NOMO-1 (cell line): ENCODE results near the gene SOBP.
A peak's percentile ranks its signal among the peaks of the same experiment; 100 is the strongest.

Source experiments
- DNase-seq, 2 experiments: peaks; one replicate each; lab custom pipeline; 2025; ENCODE audit not compliant: unreplicated experiment in 2 of 2; lab: John Stamatoyannopoulos, UW

SOBP gene

DNA sequence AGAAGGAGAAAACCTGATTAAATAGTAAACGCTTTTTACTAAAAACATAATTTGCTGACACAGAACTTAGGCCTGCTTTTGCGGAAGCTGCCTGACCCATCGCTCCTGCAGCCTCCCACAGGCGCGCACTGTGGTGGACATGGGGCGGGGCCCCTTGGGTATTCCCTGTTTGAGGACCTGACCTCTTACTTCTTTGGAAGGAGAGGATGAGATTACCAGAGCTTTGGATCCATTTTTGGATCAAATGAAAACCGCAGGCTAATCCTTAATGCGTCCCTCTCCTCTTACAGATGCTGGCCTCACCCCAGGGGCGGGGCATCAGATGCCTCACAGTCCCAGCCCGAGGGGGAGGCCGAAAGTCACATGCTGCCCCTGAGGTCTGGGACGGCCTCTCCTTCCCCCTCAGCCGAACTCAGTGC, 183.2 kb downstream of the SOBP start:
- DNase-seq: no peak

DNA sequence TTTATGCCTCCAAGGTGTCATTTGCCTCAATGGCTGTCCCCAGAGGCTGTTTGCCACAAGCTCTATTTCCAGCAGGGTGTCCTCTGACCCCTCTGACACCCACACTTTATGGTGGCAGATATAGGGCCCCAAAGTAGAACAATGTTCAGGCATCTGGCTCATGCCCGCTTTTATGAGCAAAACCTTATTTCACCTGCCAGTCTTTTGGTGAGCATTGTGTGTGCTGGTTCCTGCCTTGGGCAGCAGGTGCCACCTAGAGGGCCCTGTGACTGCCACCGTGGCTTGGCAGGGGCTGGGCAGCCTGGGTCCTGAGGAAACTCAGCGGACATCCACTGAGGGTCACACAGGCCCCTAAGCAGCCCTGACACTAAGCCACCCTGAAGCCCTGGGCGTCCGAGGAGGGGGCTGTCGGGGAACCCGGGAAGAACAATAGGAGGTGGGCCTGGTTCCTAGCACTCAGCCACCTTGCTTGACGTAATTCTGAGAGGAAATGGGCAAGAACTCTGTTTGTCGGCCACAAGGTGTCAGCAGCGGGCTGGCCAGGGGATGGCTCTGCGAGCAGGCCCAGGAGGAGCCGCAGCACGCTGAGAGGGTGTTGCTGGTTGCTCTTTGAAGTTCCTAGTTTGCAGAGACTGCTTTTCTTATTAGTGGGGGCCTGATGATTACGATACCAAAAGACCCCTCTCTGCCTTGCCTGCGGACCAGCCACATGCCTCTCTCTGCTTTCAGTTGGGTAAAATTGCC, 185.2 kb downstream of the SOBP start:
- peak; percentile 83 to 87 for DNase-seq

DNA sequence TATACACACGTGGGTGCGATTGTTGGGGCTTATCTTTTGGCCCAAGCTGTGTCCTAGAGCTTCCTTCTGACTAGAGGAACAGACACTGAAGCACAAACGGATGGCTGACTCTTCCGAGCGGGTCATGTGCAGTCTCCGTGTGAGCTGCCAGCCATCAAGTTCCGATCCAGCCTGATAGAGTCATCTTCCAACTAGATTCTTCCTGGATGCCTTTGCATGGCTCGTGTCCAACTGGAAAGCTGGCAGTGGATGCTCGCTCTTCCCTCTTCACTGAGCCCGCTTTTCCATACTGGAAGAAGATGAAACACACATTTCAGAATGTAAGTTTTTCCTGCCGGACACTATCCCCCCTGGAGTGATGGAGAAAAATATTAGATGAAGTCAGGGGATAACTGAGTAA, 186.1 kb downstream of the SOBP start:
- DNase-seq: no peak

DNA sequence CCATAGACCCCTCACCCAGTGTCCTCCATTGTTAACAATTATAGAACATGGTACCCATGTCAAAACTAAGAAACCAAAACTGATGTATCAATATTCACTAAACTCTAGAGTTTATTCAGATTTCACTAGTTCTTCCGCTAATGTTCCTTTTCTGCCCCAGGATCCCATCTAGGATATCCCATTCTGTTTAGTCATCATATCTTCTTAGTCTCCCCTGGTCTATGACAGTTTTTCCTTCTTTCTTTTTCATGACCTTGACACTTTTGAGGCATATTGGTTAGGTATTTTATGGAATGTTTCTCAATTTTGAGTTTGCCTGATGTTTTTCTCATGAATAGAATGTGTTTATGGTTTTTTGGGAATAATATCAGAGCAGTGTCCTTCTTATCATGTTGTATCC, 187.5 kb downstream of the SOBP start:
- no peak for DNase-seq

DNA sequence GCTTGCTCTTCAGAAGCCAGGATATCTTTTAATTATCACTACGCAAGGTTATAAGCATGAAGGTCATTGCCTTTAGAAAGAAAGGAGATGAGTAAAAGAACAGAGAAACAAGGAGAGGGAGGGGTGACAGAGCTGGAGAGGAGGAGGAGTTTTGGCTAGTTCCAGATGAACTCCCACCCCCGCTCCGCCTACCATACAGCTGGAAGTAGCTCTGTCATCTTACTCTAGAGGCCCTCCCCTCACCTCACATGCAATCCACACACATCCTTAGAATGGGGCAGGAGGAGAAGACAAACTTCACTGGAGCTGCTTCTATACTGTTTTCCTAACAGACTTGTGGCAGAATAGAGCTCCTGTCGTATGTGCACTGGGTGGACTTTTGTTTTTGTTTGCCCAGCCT, 189.5 kb downstream of the SOBP start:
- no peak for DNase-seq

DNA sequence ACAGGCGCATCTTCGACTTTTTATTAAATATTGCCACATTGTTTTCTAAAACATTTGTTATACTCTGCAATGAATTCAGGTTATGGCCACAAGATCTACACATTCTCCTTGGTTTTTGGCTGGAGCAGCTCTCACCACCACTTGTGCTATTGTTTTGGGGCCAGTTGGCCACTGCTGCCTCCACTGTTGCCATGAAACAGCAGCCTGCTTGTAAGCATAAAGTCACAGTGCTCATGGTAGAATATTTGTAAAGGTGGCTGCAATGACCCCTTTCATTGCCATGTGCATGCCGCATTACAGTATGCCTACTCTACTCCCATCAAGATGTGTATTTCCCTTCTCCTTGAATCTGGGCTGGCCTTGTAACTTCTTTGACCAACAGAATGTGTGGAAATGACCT, 192.8 kb downstream of the SOBP start:
- no peak for DNase-seq

DNA sequence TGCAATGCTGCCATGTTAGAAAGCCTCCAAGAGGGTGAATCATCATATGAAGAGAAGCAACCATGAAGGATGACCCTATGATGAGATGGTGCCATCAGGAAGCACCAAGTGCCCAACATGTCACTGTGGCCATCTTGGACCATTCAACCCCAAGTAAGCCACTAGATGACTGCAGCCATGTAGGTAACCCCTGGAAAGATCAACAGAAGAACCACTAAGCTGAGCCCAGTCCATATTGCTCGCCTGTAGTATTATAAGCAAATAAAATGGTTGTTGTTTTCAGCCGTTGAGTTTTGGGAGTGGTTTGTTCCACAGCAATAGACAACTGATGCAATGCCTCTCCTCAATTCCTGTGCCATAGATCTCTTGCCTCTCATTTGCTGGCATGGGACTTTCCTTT, 193.3 kb downstream of the SOBP start:
- DNase-seq: no peak

DNA sequence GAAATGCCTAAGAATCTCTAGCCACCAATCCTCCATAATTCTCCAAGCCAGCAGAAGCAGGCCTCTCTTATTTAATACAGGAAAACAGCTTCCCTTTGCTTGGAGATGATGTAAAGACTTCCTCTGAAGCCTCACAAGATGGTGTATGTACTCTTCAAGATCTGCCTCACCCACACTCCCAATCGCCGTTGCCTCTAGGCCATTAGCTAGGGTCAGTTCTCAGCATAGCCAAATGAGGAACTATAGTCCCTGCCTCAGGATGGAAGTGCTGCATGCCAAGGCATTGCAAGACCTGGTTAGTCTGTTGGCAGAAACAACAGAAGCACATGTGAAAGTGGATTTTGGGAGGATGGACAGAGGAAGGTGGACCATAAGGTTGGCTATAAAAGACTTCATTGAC, 195.1 kb downstream of the SOBP start:
- no peak for DNase-seq

DNA sequence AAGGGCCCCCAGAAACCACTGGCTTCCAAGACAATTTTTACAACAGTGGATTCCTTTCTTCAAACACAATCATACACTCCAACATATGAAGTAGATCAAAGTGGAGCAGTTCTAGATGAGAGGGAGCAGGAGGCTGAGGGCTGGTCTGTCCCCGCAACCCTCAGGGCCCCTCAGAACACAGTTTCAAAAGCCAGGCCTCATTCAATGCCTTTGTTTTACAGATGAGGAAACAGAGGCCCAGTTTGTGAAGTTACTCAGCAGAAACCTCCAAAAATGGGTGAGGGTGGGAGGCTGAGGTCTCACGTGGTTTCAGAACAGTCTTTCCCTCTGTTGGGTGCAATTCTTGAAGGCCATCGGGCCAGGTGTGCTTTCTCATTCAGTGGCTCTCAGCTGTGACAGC, 199.3 kb downstream of the SOBP start:
- DNase-seq: no peak

DNA sequence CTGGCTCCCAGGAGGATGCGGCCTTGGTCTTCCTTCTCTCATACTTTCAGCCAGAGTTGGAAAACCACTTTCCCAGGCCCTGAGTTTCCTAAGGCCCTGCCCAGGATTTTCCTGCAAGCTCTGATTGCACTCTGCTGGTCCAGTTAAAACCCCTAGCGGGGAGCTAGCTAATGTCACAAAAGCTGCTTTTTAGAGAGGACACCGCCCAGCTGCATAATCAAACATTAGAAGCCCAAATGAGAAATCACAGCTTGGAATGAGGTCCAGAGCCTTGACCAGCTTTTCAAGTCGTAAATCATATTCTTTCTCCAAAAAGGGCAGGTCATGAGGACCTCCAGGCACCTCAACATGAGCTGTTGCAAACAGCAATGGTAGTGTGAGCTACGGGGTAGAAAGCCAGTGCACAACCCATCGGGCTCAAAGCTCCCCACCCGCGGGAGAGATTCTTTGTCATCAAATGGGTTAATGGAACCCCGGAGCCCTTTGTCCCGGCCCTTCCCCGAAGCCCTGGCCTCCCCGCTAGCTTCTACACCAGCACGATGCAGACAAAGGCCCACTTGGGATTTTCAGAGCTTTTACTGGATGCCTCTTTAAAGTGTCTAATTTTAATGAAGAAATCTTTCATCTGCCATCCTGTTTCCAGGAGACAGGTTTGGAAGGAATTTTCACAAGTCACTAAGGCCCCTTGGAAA, 200.2 kb downstream of the SOBP start:
- DNase-seq: no peak

DNA sequence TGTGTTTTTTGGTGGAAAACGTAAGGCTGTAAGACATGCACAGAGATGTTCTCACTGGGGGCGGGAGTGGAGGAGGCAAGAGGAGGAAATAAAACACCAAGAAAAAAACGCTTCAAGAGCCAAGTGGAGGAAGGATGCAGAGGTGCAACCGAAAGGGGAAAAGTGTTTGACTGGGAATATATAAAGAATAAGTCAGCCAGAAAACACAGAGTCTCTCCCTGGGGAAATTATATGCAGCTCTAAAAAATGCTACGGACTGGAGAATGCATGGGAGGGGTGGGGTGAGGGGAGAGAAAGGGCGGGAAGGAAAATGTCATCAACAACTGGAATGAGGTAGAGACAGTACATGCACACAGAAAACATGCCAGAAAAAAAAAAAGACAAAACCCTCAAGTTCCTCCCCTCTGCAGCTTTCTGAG, 200.7 kb downstream of the SOBP start:
- no peak for DNase-seq

DNA sequence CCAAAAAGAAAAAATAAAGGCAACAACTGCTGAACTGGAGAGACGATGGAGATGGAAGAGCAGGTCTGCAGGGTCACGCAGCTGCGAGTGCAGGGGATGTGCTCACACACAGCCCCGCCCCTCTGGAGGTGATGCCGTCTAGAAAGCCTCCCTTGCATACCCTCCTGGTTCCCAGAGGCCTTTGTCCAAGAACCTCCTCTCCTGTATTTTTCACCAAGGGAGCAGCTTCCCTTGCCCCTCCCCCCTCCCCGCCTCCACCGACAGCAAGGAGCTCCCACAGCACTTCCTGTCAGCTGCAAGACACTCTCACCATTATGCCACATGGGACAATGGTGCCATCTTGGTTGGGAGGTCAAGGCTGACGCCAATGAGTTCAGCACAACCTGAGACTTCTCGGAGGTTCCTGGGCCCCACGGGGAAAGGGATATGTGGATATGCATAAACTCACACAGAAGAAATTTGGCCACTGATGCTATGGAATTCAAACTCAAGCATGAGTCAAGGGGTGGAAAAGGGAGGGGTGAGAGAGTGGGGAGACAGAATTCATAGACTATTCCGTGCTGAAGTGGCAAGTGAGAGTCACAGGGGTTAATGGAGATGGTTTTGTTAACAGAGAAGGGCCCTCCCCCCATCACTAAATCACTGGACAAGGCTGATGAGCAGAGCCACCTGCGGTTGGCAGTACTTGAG, 201.3 kb downstream of the SOBP start:
- DNase-seq: no peak

DNA sequence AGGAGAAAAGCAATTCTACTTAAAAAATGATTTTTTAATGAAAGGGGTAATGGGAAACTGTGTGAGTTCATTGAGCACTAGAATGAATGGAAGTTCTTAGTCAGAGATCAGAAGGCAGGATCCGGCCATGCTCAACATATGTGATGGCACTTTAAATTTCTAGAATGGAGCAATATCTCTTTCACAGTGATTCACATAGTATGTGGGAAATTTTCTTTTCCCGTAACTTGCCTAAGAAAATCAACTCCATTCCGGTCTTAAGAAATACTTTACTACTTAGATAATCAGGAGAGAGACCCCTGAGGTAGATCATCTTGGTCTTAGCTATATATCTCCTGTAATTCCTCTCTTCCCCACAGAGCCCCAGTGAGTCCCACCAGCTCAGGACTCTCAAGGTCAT, 202.4 kb downstream of the SOBP start:
- no peak for DNase-seq

DNA sequence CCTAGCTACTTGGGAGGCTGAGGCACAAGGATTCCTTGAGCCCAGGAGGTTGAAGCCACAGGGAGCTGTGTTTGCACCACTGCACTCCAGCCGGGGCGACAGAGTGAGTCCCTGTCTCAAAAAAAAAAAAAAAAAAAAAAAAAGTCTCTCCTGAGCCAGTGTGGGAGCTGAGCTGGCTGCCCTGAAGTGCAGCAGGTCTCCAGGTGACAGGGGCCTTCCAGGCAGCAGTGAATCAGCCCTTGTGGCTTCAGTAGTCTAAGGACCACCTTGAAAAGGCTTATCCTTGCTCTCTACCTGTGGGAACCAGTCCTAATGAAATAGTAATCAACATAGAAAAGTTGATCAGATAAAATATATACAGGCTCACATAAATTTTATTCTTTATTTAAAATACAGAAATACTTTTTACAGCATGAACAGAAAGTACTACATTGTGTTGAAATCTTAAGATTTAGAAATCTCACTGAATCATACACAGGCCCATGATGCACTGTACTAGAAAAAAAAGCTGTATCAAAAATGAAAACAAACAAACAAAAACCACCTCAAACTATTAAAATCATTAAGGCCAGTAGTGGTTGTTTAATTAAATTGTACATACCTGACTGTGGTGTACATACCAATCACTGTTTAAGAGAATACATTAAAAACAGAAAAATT, 205.3 kb downstream of the SOBP start:
- no peak for DNase-seq

DNA sequence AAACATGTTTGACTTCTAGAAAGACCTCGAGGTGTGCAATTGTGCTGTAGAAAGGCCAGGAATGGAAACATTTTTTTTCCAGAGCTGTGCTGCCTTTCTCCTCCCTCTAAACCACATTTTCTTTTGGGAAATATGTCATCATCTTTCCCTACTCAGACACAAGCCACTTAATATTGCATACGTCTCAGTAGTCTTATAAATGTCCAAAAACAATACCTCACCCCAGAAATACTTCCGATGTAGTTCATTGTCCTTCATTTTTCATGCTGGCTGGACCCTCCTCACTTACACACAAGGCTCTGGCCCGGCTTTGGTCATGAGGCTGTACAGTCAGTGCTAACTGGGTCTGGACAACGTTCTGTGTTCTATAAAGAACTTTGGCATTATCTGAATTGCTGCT, 207.8 kb downstream of the SOBP start:
- DNase-seq: no peak

DNA sequence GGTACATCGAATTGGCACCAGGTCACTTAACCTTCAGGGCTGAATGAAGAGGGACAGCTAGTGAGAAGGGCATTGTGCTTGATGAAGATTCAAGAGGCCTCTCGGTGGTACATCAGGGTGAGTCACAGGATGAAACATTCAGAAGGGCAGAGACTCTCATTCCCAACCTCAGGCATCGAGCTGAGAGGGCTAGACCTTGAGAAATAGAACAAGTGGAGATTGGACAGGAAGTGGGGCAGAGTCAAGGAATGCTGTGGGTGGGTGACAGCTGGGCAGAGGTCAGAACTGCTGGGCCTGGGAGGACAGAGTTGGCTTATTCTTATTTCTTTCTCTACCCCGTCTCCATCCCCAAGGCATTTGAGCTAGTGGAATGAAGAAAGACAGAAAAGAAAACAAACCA, 208.2 kb downstream of the SOBP start:
- no peak for DNase-seq

DNA sequence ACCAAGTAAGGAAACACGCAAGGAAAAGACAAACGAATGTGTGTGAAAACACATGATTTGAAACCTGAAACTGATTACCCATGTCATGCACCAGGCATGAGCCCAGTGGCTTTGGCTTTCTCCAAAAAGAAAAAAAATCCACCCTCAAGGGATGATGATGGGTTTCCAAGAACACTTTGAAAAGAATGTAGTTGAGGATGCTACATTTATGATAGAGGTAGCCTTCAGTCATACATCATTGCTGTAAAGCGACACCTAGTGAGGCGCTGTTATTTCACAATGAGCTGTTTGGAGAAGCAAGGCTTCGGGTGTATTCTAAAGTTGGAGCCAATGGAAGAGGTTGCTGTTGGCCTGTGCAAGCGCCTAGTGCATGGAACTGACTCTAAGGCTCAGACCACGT, 209.3 kb downstream of the SOBP start:
- no peak for DNase-seq

DNA sequence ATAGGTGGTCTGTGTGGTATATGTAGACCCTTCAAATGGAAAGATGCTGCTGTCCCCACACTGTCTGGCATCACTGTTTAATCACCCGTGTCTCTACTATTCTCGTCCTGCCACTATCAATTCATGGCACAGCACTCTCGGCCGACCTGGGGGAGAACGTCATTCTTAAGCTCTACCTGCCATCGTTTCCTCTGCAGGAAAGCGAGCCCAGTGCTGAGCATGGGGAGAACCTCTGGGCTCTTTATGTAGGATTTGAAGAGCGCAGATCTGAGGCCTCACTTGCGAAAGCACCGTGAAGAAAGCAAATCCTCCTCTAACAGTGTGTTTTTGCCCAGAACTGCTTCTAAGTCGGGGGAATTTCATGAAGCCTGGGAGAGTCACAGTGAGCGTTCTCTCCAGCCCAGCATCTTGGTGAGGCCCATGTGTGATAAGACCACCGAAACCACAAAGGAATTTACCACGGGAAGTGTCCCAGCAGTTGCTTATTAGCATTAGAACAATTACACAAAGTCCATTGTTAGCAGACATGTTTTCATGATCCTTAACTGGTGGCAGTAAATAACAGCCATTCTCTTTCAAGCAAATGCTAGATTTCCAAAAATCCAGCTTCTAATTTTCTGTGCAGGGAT, 209.9 kb downstream of the SOBP start:
- DNase-seq: no peak

DNA sequence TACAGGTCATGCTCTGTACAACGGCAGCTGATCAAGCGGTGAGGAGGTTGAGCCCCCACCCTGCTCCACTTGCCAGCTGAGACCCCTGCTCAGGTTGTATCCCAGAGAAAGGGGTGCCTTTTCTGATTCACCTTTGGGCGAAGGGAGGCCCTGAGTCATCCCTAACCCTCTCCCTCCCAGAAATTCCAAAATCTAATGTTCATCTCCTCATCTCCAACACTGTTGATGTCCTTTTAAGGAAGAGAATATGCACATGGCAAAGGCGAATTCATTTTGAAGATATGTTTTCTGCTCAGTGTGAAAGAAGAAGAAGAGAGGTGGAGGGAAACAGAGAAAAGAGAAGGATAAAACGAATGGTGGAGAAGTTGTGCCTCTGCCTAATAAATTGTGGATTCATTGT, 213.7 kb downstream of the SOBP start:
- no peak for DNase-seq

DNA sequence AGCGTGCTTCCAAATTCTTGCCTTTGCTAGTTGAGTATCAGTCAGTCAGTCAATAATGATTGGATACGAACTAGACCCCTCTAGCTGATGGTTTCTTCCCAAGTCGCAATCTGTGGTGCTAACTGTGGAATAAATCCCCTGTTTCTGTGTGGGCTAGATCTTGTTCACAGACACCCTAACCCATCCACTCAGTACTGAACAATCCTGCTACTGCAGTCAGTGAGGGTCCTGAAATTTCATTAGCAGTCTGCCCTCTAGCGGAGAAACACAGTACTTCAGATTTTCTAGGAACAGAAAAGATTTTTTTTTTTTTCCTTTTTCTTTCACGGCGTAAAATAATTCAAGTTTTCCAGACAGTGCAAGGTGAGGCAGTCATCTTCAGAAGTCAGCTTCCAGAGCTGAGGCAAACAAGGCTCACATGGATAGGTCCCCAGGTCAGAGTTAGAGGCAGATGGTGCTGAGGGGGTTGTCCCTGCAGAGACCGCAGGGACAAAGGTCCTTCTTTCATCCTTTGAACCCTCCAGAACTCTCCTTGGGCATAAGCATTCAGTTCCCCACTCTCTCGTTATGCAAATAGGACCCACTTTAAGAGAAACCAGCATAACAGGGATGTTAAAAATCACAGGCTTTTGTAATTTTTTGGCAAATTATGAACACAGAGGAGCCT, 214.6 kb downstream of the SOBP start:
- DNase-seq: peak; percentile 15 to 42
